Muscle layer of colon (tissue), 2 donors: ENCODE measurements around the gene PSMC3IP.
A peak's percentile ranks its signal among the peaks of the same experiment; 100 is the strongest.

ENCODE experiments used
- H3K27ac ChIP-seq: one replicate; pipeline ENCODE4 v1.7.0; 2013; ENCODE audit warnings: low read depth, mild to moderate bottlenecking, low read length, moderate library complexity
- H3K27me3 ChIP-seq, 2 donors: one replicate each; pipeline ENCODE4 v1.7.0; 2013; ENCODE audit warnings: low read length in 2 of 2, mild to moderate bottlenecking in 2 of 2; ENCODE audit not compliant: insufficient read depth in 2 of 2, control insufficient read depth in 1 of 2
- H3K36me3 ChIP-seq: one replicate; pipeline ENCODE4 v1.7.0; 2013; ENCODE audit warnings: mild to moderate bottlenecking, low read length; ENCODE audit not compliant: insufficient read depth
- H3K4me1 ChIP-seq: one replicate; pipeline ENCODE4 v1.7.0; 2013; ENCODE audit warnings: mild to moderate bottlenecking, low read length; ENCODE audit not compliant: insufficient read depth
- H3K4me3 ChIP-seq, 2 donors: one replicate each; pipeline ENCODE4 v1.7.0; 2013; ENCODE audit warnings: low read length in 2 of 2, low read depth in 1 of 2, mild to moderate bottlenecking in 1 of 2, moderate library complexity in 1 of 2
- H3K9ac ChIP-seq: one replicate; pipeline ENCODE4 v1.7.0; 2013; ENCODE audit warnings: low read length
- H3K9me3 ChIP-seq: one replicate; pipeline ENCODE4 v1.7.0; 2013; ENCODE audit warnings: mild to moderate bottlenecking, low read length
- donor health status: abdominal sarcoma.
- donor health status: Adenocarcinoma of cecum.

Gene PSMC3IP

GRCh38 chr17:42531455-42532354 is 45.8 kb downstream of the PSMC3IP start:
- Histone ChIP-seq H3K9ac (no peak overlapping the region), H3K27me3 (no peaks in the 10 kb centered on the region), H3K36me3 (no peaks in the 10 kb centered on the region), H3K9me3 (no peaks in the 10 kb centered on the region), H3K4me3 (peak overlapping the region in 1 of 2 donors; percentile 32), H3K27ac (peak overlapping the region; percentile 86), H3K4me1 (peaks cover 23% of the 10 kb centered on the region)

DNA sequence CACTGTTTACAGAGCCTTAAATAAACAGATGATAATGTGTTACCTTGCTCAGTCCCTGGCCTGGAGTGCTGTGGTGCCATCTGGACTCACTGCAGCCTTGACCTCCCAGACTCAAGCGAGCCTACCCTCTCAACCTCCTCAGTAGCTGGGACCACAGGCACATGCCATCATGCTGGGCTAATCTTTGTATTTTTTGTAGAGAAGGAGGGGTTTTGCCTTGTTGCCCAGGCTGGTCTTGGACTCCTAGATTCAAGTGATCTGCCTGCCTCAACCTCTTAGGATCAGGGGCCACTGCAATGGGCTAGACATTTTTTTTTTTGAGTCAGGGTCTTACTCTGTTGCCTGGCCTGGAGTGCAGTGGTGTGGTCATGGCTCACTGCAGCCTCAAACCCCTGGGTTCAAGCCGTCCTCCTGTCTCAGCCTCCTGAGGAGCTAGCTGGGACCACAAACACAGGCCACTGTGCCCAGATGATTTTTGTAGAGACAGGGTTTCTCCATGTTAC is 46.5 kb downstream of the PSMC3IP start:
- peaks cover 26% of the 10 kb centered on the region for H3K4me1 ChIP-seq
- no peaks in the 10 kb centered on the region for H3K36me3 ChIP-seq
- no peaks in the 10 kb centered on the region for H3K9me3 ChIP-seq
- H3K27me3 ChIP-seq: no peaks in the 10 kb centered on the region
- H3K9ac ChIP-seq: no peak overlapping the region
- peak overlapping the region; percentile 63 for H3K27ac ChIP-seq
- no peak overlapping the region for H3K4me3 ChIP-seq

- Histone ChIP-seq H3K36me3 (no peaks in the 10 kb centered on the region), H3K9me3 (no peaks in the 10 kb centered on the region), H3K4me3 (no peak overlapping the region), H3K27me3 (no peaks in the 10 kb centered on the region), H3K9ac (no peak overlapping the region), H3K4me1 (peaks cover 16% of the 10 kb centered on the region), H3K27ac (no peak overlapping the region)
Observed at GRCh38 chr17:42529061-42529460, 48.5 kb downstream of the PSMC3IP start.

DNA sequence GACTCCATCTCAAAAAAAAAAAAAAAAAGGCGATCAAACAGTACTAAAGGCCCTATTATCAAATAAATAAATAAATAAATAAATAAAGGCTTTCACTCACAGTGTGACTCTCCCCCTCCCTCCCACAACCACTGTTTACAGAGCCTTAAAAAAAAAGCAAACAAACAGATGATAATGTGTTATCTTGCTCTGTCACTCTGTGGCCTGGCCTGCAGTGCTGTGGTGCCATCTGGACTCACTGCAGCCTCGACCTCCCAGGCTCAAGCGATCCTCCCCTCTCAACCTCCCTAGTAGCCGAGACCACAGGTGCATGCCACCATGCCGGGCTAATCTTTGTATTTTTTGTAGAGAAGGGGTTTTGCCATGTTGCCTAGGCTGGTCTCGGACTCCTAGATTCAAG is 49.6 kb downstream of the PSMC3IP start:
- Histone ChIP-seq H3K27me3 (no peaks in the 10 kb centered on the region), H3K36me3 (no peaks in the 10 kb centered on the region), H3K9me3 (no peaks in the 10 kb centered on the region), H3K4me1 (peaks cover 22% of the 10 kb centered on the region), H3K9ac (no peak overlapping the region), H3K4me3 (no peak overlapping the region), H3K27ac (no peak overlapping the region)

DNA sequence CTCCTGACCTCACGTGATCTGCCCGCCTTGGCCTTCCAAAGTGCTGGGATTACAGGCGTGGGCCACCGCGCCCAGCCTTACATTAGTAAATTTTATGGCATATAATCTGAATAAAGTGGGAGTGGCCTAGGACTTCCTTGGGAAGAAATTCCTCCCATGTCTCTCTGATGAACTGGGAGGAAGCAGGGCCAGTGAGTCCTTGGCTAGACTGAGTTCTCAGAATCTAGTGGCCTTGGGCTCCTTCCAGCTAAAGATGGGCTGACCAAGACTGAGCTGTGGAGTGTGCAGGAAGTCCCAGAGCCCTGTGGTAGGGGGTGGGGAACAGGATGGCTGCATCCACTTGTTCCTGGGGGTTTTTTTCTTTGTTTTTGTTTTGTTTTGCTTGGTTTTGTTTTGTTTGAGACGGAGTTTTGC is 51.5 kb downstream of the PSMC3IP start:
- H3K9ac ChIP-seq: no peak overlapping the region
- no peak overlapping the region for H3K4me3 ChIP-seq
- no peaks in the 10 kb centered on the region for H3K27me3 ChIP-seq
- H3K27ac ChIP-seq: peak overlapping the region; percentile 35
- H3K9me3 ChIP-seq: no peaks in the 10 kb centered on the region
- H3K36me3 ChIP-seq: no peaks in the 10 kb centered on the region
- H3K4me1 ChIP-seq: peaks cover 35% of the 10 kb centered on the region

DNA sequence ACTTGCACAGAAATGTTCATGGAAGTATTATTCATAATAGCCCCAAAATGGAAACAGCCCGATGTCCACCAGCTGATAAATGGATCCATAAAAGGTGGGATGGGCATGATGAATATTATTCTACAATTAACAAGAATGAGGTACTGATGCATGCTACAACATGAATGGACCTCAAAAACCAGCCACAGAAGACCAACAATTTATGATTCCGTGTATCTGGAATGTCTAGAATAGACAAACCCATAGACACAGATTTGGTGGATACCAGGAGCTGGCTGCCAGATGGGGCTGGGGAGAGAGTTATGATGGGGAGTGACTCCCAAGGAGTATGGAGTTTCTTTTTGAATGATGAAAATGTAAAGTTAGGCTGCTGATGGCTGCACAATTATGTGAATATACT is 52.3 kb downstream of the PSMC3IP start:
- H3K27me3 ChIP-seq: no peaks in the 10 kb centered on the region
- H3K9me3 ChIP-seq: no peaks in the 10 kb centered on the region
- H3K27ac ChIP-seq: peak overlapping the region; percentile 29
- H3K9ac ChIP-seq: no peak overlapping the region
- H3K4me3 ChIP-seq: no peak overlapping the region
- H3K4me1 ChIP-seq: peaks cover 43% of the 10 kb centered on the region
- H3K36me3 ChIP-seq: no peaks in the 10 kb centered on the region

- Histone ChIP-seq H3K9me3 (no peaks in the 10 kb centered on the region), H3K27me3 (no peaks in the 10 kb centered on the region), H3K36me3 (no peaks in the 10 kb centered on the region), H3K4me3 (no peak overlapping the region), H3K4me1 (peaks cover 67% of the 10 kb centered on the region), H3K27ac (peak overlapping the region; percentile 96), H3K9ac (peak overlapping the region; percentile 20)
Observed at GRCh38 chr17:42522798-42523278, 54.7 kb downstream of the PSMC3IP start.
